Measurements from ENCODE around the gene SOX13.

DNA sequence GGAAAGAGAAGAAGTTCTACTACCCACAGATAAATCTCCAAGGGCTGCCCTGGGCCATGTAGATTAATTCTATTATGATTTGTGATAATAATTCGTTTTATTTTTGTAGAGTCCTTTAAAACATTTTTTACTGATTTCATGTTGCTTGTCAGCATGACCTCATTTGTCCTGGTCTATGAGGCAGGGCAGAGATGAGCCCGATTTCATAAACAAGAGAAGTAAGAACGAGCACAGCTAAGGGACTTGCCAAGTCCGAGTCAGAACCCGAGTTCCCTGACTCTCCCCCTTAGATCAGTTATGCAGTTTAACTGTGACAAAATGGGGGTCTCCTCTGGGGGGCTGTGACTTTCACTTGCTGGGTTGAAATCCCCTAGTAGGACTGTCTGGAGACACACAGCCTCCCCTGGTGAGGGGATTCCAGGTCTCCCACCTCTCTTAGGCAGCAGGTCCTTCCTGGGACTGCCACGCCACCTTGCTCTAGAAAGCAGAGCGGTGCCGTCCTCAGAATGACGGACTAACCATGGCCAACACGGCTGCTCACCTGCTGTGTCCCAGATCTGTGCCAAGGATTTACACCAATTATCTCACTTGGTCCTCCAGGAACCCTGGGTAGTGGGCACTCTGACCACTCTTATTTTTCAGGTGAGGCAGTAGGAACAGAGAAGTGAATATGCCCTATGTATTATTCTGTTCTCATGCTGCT lies 31.0 kb upstream of the SOX13 start:
- TF ChIP-seq, protein P1, sequence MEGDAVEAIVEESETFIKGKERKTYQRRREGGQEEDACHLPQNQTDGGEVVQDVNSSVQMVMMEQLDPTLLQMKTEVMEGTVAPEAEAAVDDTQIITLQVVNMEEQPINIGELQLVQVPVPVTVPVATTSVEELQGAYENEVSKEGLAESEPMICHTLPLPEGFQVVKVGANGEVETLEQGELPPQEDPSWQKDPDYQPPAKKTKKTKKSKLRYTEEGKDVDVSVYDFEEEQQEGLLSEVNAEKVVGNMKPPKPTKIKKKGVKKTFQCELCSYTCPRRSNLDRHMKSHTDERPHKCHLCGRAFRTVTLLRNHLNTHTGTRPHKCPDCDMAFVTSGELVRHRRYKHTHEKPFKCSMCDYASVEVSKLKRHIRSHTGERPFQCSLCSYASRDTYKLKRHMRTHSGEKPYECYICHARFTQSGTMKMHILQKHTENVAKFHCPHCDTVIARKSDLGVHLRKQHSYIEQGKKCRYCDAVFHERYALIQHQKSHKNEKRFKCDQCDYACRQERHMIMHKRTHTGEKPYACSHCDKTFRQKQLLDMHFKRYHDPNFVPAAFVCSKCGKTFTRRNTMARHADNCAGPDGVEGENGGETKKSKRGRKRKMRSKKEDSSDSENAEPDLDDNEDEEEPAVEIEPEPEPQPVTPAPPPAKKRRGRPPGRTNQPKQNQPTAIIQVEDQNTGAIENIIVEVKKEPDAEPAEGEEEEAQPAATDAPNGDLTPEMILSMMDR (IDR thresholded peaks at IDR 0.05; ENCODE audit: low read depth, low read length, poor library complexity, severe bottlenecking), result no peak
- no peak for TF ChIP-seq EZH2phosphoT487 (IDR thresholded peaks at IDR 0.05; ENCODE audit: borderline replicate concordance, low read length)

Data from DOHH2 (cell line).